ENCODE data around the gene TTLL11.
"Not testable (repeated sequence)": the region's sequence is repeated elsewhere in the genome, so short reads cannot be mapped to it uniquely, and the experiment has no call there.

TTLL11 gene

GRCh38 chr9:121815546-121816448 is 277.3 kb downstream of the TTLL11 start:
- no peak for DNase-seq (ENCODE audit: low read depth, low spot score)

DNA sequence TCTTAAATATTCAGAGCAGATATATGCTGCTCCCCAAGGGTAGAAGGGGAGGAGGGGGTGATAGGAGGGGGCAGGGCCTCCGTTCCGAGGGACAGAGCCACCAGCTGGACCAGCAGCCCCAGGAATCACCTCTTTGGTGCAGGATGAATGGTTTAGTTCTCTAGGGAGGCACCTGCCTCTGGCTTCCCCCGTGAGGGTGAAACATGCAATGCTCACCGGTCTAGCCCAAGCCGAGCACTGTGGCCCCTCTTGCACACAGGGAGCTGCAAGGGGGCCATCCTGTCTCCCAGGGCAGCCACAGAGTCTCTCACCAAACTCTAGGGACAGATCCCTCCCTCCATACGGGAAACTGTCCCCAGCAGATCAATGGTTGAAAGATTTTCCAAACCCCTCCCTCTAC is 278.0 kb downstream of the TTLL11 start:
- DNase-seq (ENCODE audit: low read depth, low spot score): no peak

GRCh38 chr9:121814594-121814993 is 278.5 kb downstream of the TTLL11 start:
- DNase-seq (ENCODE audit: low read depth, low spot score): no peak

DNA sequence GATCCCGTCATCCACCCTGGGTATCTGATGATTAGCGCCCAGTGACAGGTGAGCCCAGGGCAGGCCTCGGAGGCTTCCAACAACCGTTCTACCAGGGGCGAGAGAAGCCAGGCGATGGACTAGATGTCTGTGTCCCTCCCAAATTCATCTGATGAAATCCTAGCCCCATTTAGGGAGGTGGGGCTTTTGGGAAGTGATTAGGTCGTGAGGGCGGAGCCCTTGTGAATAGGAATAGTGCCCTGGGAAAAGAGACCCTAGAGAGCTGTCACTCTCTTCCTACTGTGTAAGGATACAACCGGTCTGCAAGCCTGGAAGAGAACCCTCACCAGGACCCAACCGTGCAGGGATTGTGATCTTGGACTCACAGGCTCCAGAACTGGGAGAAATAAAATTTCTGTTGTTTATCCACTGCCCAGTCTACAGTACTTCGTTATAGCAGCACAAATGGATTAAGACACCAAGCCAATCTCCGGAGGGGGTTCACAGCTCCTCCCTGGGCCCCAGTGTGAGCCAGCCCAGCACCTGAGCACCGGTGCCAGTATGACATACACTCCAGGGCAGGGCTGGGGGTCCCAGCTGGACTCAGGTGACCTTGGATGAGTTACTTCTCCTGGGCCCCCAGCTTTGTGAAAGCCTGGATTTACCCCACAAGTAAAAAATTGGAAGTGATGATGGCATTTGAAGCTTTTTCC is 279.4 kb downstream of the TTLL11 start:
- no peak for DNase-seq (ENCODE audit: low read depth, low spot score)

DNA sequence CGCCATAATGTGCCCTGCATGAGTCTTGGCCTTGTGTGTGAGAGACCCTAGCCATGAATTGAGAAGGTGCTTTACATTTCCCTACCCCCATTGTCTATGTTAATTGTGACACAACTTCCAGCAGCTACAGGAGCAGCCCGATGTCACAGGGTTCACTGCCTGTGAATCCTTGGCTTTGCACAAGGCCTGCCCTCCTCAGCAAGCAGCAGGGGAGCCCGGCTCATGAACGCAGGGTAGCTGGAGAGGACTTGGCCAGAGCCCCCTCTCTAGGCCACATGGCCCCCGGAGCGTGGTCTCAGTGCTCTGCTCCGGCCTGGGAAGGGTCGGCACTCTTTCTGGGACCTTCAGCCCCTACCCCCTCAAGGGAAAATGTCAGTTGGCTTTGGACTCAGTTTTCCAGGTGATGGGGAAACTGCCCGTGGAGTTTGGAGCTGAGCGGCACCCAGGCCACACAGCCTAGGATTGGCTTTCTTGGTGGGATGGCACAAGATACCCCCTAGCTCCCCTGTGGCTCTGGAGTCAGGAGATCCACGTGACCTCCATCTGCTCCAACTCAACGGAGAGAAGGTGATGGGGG is 280.9 kb downstream of the TTLL11 start:
- DNase-seq (ENCODE audit: low read depth, low spot score): no peak

DNA sequence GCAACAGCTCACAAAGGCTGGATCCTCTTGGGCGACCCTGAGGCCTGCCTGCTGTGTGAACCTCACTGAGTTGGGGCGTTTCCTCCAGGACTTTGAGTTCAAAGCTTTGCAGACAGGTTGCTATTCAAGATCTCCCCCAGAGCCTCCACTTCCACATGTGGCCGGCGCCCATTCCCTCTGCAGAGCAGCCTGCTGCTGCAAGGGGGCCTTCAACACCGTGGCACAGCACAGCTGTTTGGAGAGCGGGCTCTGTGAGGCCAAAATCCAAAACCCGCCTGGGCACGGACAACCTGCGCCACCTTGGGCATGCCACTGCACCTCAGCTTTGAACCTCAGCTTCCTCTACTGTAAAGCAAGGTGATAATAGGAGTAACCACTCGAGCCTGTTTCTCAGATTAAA is 281.4 kb downstream of the TTLL11 start:
- DNase-seq (ENCODE audit: low read depth, low spot score): no peak

DNA sequence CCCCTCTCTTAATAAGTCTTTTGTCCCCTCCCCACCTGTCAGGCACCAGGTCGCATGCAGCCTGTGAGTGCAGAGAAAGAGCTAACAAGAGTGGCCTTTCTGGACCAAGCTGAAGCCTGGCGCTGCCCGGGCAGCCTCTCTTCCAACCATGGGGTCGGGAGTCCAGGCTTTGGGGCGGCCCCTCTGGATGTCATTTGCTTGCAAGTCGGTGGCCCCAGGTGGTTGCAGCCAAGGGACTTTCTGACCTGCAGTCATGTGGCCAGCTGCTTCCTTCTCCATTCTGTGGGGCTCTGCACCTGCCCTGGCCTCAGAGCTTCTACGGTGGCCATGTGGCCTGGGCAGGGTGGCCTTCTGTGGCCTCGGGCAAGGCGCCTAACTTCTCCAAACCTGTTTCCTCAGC is 282.0 kb downstream of the TTLL11 start:
- no peak for DNase-seq (ENCODE audit: low read depth, low spot score)

- DNase-seq (ENCODE audit: low read depth, low spot score): no peak
These were observed 282.6 kb downstream of the TTLL11 start for GRCh38 chr9:121810489-121810888.

GRCh38 chr9:121809356-121810050 is 283.6 kb downstream of the TTLL11 start:
- no peak for DNase-seq (ENCODE audit: low read depth, low spot score)

- no peak for DNase-seq (ENCODE audit: low read depth, low spot score)
These were observed 284.3 kb downstream of the TTLL11 start for GRCh38 chr9:121808781-121809180.

DNA sequence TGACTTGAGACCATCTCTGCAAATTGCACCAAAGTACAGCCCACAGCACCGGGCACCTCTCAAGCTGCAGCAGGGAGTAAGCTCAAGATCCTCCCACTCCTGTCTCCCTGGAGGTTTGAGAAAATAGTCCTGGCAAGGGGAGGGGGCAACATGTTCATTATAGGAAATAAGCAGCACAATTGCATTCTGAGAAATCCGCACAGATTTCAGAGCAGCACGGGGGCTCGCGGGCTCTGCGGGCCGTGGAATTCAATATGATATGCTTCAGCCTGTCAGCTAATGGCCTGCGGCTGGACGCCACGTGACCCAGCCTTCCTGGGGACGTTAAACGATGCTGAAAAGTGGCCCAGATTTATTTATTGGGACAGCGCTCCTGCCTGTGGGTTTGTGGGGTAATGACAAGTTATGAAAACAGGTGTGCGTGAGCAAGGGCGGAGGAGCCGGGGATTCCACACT is 285.3 kb downstream of the TTLL11 start:
- DNase-seq (ENCODE audit: low read depth, low spot score): no peak

- DNase-seq (ENCODE audit: low read depth, low spot score): no peak
These were observed 285.9 kb downstream of the TTLL11 start for GRCh38 chr9:121807069-121807822.

DNA sequence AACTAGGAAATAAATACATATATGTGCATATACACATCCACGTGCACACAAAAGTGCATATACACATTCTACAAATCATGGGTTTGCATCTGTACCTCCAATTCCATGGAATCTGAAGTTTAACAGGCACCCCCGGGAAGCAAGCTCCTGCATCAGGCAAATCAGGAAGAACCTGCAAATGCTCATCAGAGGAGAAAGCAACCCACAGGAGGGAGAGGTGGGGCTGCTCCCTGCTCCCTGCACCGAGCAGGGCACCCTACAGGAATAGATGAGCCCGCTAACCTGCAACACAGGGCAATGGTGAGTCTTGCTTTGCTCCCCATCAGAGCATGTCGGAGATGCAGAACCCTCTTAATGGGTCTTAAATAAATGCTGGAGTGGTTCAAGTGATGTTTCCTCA is 290.4 kb downstream of the TTLL11 start:
- DNase-seq (ENCODE audit: low read depth, low spot score): no peak

- no peak for DNase-seq (ENCODE audit: low read depth, low spot score)
These were observed 291.5 kb downstream of the TTLL11 start for GRCh38 chr9:121801579-121801978.

DNA sequence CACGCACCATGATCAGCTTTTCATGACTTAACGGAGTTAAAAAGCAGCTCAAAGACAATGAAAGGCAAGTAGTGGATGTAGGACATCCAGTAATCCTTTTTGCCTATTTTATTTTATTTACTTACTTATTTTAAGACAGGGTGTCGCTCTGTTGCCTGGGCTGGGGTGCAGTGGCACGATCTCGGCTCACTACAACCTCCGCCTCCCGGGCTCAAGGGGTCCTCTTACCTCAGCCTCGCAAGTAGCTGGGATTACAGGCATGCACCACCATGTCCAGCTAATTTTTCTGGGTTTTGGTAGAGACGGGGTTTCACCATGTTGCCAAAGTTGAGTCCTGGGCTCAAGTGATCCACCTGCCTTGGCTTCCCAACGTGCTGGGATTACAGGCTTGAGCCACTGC is 292.7 kb downstream of the TTLL11 start:
- no peak for DNase-seq (ENCODE audit: low read depth, low spot score)

DNA sequence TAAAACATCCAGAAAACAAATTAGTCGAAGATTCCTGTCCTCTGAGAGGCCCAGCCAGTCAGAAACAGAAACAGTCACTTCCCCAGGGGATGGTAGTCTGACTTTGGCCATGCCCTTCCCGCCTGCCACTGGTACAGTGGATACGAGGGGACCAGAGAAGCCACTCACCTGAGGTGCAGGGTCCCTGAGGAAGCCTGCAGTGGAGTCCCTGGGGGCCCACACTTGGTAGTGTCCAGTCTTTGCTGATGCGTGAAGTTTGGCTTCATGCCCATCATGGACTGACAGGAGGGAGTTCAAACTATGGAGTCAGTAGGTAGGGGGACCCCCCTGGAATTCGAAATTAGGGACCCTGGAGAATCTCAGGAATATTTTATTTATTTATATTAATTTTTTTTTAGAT is 294.2 kb downstream of the TTLL11 start:
- DNase-seq (ENCODE audit: low read depth, low spot score): no peak

GRCh38 chr9:121797081-121797480 is 296.0 kb downstream of the TTLL11 start:
- DNase-seq (ENCODE audit: low read depth, low spot score): no peak

- DNase-seq (ENCODE audit: low read depth, low spot score): not testable (repeated sequence)
These were observed 298.8 kb downstream of the TTLL11 start for GRCh38 chr9:121794334-121794733.

DNA sequence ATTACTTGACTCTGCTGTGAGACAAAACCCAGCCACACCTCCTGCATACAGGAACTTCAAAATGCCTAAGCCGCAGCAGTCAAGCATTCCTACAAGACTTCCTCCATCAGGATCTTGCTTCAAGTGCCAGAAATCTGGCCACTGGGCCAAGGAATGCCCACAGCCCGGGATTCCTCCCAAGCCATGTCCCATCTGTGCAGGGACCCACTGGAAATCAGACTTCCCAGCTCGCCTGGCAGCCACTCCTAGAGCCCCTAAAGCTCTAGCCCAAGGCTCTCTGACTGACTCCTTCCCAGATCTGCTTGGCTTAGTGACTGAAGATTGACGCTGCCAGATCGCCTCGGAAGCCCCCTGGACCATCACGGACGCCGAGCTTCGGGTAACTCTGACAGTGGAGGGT is 300.6 kb downstream of the TTLL11 start:
- not testable (repeated sequence) for DNase-seq (ENCODE audit: low read depth, low spot score)

DNA sequence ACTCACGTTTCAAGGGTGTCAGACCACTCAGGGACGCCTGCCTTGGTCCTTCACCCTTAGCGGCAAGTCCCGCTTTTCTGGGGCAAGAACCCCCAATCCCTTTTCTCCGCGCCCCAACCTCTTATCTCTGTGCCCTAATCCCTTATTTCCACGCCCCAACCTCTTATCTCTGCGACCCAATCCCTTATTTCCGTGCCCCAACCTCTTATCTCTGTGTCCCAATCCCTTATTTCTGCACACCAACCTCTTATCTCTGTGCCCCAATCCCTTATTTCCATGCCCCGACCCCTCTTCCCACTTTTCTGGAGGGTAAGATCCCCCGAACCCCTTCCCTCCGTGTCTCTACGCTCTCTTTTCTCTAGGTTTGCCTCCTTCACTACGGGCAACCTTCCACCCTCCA is 302.3 kb downstream of the TTLL11 start:
- no peak for DNase-seq (ENCODE audit: low read depth, low spot score)

DNA sequence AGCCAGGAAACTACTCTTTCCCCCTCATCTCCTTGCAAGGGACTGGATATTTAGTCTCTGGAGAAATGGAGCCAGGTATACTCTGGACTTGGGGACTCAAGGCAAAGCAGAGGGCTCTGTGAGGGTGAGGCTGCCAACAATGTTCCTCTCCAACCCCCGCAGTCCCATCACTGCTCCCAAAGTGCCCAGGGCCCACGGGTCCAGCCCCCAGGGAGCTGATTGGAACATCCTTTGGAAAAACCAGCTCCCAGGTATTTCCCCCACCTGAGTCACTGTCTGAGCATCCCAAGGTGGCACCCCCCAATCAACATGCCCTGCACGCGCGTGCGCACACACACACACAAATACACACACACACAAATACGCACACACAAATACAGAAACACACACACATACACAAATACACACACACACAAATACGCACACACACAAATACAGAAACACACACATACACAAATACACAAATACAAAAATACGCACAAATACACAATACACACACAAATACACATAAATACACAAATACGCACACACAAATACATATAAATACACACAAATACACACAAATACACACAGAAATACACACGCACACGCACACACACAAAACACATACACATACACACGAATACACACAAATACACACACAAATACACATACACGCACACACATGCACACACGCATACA is 304.3 kb downstream of the TTLL11 start:
- no peak for DNase-seq (ENCODE audit: low read depth, low spot score)
